ENCODE data around the gene DDX47. TPM values are rescaled to one million over a fixed set of nuclear protein-coding genes. Genes with fewer than 3 reads are reported as not detected.

DDX47 gene
- total and polyA plus RNA-seq, 2 experiments from 2014 or later, result 56.2 to 69.4 TPM

GRCh38 chr12:12821975-12822374 lies 8.8 kb downstream of the DDX47 start:
- no peaks in the 10 kb centered on the region for H3K9me3 ChIP-seq (ENCODE audit: low read depth)
- peaks cover 41% of the 10 kb centered on the region for H3K79me2 ChIP-seq
- DNase-seq (ENCODE audit: low spot score), result no peak
- 97% methylated on average over 6 of the region's 6 CpGs for WGBS (ENCODE audit: low lambda C conversion rate, missing lambda C conversion rate)
- no peak overlapping the region for H3K4me3 ChIP-seq
- H3K36me3 ChIP-seq (replicated peaks; ENCODE audit: insufficient read depth, low read depth), result no peaks in the 10 kb centered on the region
- no peaks in the 10 kb centered on the region for H3K27me3 ChIP-seq
- no peak overlapping the region for H2AFZ ChIP-seq
- peaks cover 19% of the 10 kb centered on the region for H3K4me1 ChIP-seq (ENCODE audit: insufficient read depth)
- no peak overlapping the region for H3K4me2 ChIP-seq
- no peaks in the 10 kb centered on the region for H3K9me2 ChIP-seq (replicated peaks; ENCODE audit: insufficient read depth)
- H3K27ac ChIP-seq, result no peak overlapping the region
- H4K20me1 ChIP-seq (ENCODE audit: insufficient read depth, poor library complexity, severe bottlenecking), result peaks cover 7% of the 10 kb centered on the region
- TF ChIP-seq EZH2 (IDR thresholded peaks at IDR 0.05; ENCODE audit: borderline replicate concordance), result no peak
- no peak for TF ChIP-seq CTCF (IDR thresholded peaks at IDR 0.05; ENCODE audit: poor library complexity)
- no peak for TF ChIP-seq EZH2phosphoT487 (IDR thresholded peaks at IDR 0.05; ENCODE audit: low read depth, severe bottlenecking, unreplicated experiment)

- H3K27me3 ChIP-seq, result no peaks in the 10 kb centered on the region
- WGBS (ENCODE audit: low lambda C conversion rate, missing lambda C conversion rate), result 91% methylated on average over 4 of the region's 4 CpGs
- no peak for DNase-seq (ENCODE audit: low spot score)
Observed at GRCh38 chr12:12822886-12823285, 9.7 kb downstream of the DDX47 start.

GRCh38 chr12:12823300-12823699 lies 10.2 kb downstream of the DDX47 start:
- Histone ChIP-seq H3K9me3 (ENCODE audit: low read depth) (no peaks in the 10 kb centered on the region), H3K4me3 (no peak overlapping the region), H2AFZ (no peak overlapping the region), H4K20me1 (ENCODE audit: insufficient read depth, poor library complexity, severe bottlenecking) (peaks cover 7% of the 10 kb centered on the region), H3K36me3 (replicated peaks; ENCODE audit: insufficient read depth, low read depth) (no peaks in the 10 kb centered on the region), H3K27ac (peak overlapping the region; percentile 8), H3K4me2 (no peak overlapping the region), H3K27me3 (no peaks in the 10 kb centered on the region), H3K9me2 (replicated peaks; ENCODE audit: insufficient read depth) (no peaks in the 10 kb centered on the region), H3K4me1 (ENCODE audit: insufficient read depth) (peaks cover 19% of the 10 kb centered on the region), H3K79me2 (peaks cover 28% of the 10 kb centered on the region)
- 61% methylated on average over 2 of the region's 2 CpGs for WGBS (ENCODE audit: low lambda C conversion rate, missing lambda C conversion rate)
- TF ChIP-seq EZH2 (IDR thresholded peaks at IDR 0.05; ENCODE audit: borderline replicate concordance), result no peak
- no peak for TF ChIP-seq EZH2phosphoT487 (IDR thresholded peaks at IDR 0.05; ENCODE audit: low read depth, severe bottlenecking, unreplicated experiment)
- TF ChIP-seq CTCF (IDR thresholded peaks at IDR 0.05; ENCODE audit: poor library complexity), result no peak
- DNase-seq (ENCODE audit: low spot score), result no peak

More at GRCh38 chr12:12822886-12823285, 9.7 kb downstream of the DDX47 start:
- Histone ChIP-seq H3K36me3 (replicated peaks; ENCODE audit: insufficient read depth, low read depth) (no peaks in the 10 kb centered on the region), H2AFZ (no peak overlapping the region), H3K4me2 (no peak overlapping the region), H3K4me1 (ENCODE audit: insufficient read depth) (peaks cover 19% of the 10 kb centered on the region), H3K9me3 (ENCODE audit: low read depth) (no peaks in the 10 kb centered on the region), H3K27ac (peak overlapping the region; percentile 21), H3K79me2 (peaks cover 32% of the 10 kb centered on the region), H3K4me3 (no peak overlapping the region), H4K20me1 (ENCODE audit: insufficient read depth, poor library complexity, severe bottlenecking) (peaks cover 7% of the 10 kb centered on the region), H3K9me2 (replicated peaks; ENCODE audit: insufficient read depth) (no peaks in the 10 kb centered on the region)
- no peak for TF ChIP-seq EZH2phosphoT487 (IDR thresholded peaks at IDR 0.05; ENCODE audit: low read depth, severe bottlenecking, unreplicated experiment)
- no peak for TF ChIP-seq EZH2 (IDR thresholded peaks at IDR 0.05; ENCODE audit: borderline replicate concordance)
- TF ChIP-seq CTCF (IDR thresholded peaks at IDR 0.05; ENCODE audit: poor library complexity), result no peak

GRCh38 chr12:12823811-12824210 lies 10.7 kb downstream of the DDX47 start:
- Histone ChIP-seq H3K27ac (peak overlapping the region; percentile 8), H3K4me1 (ENCODE audit: insufficient read depth) (peaks cover 19% of the 10 kb centered on the region), H4K20me1 (ENCODE audit: insufficient read depth, poor library complexity, severe bottlenecking) (peaks cover 7% of the 10 kb centered on the region), H3K4me3 (no peak overlapping the region), H3K4me2 (no peak overlapping the region), H3K36me3 (replicated peaks; ENCODE audit: insufficient read depth, low read depth) (peaks cover 2% of the 10 kb centered on the region), H2AFZ (no peak overlapping the region), H3K79me2 (peaks cover 24% of the 10 kb centered on the region), H3K9me3 (ENCODE audit: low read depth) (no peaks in the 10 kb centered on the region), H3K9me2 (replicated peaks; ENCODE audit: insufficient read depth) (no peaks in the 10 kb centered on the region), H3K27me3 (no peaks in the 10 kb centered on the region)
- TF ChIP-seq CTCF (IDR thresholded peaks at IDR 0.05; ENCODE audit: poor library complexity), result no peak
- no peak for TF ChIP-seq EZH2 (IDR thresholded peaks at IDR 0.05; ENCODE audit: borderline replicate concordance)
- TF ChIP-seq EZH2phosphoT487 (IDR thresholded peaks at IDR 0.05; ENCODE audit: low read depth, severe bottlenecking, unreplicated experiment), result no peak
- no peak for DNase-seq (ENCODE audit: low spot score)
- WGBS (ENCODE audit: low lambda C conversion rate, missing lambda C conversion rate), result 97% methylated on average over 5 of the region's 5 CpGs
